GM12873 (cell line): ENCODE measurements around the gene PROX1.

Source experiments
- TF ChIP-seq, protein P1 (sequence below): IDR thresholded peaks from 2 replicates; pipeline ENCODE4 v1.5.1; 2012; ENCODE audit warnings: low read depth, mild to moderate bottlenecking, moderate library complexity, low read length, control low read depth; ENCODE audit not compliant: insufficient read depth; ENCODE audit errors: missing control alignments

Gene PROX1

DNA sequence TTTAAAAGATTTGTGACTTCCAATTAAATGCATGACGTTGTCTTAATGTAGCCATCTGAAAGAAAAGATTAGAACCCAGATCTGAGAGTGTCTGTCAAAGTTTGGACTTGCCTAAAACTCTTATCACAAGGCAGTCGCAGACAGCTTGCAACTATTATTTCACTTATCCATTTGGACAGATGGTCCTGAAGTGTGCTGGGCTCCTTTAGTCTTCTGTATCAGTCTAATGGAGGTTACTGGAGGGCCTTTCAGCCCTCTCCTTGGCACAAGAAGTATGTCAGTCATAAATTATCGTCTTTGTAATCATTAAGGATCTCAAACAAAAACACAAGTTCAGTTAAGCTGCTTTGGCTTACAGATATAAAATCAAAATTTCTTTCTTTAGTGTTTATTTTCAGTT, 15.5 kb downstream of the PROX1 start:
- TF ChIP-seq, protein P1, sequence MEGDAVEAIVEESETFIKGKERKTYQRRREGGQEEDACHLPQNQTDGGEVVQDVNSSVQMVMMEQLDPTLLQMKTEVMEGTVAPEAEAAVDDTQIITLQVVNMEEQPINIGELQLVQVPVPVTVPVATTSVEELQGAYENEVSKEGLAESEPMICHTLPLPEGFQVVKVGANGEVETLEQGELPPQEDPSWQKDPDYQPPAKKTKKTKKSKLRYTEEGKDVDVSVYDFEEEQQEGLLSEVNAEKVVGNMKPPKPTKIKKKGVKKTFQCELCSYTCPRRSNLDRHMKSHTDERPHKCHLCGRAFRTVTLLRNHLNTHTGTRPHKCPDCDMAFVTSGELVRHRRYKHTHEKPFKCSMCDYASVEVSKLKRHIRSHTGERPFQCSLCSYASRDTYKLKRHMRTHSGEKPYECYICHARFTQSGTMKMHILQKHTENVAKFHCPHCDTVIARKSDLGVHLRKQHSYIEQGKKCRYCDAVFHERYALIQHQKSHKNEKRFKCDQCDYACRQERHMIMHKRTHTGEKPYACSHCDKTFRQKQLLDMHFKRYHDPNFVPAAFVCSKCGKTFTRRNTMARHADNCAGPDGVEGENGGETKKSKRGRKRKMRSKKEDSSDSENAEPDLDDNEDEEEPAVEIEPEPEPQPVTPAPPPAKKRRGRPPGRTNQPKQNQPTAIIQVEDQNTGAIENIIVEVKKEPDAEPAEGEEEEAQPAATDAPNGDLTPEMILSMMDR: no peak

DNA sequence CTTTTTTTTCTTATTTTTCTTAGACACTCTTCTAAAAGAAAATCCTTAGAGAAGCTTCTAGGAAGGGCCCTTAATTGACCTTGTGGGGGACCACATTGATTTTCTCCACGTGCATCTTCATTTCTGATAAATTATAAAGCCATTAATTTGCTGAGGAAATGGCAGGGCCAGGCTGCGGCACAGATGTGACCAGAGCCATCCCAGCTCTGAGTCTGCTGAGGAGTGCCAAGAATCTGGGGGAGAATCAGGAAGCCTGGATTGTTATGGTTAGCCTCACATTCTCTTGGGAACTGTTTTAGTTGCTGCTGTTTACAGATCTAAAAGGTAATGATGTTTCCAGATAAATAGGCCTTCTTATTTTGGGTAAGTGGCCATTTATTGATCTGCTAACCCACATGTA, 16.2 kb downstream of the PROX1 start:
- TF ChIP-seq, protein P1: no peak

GRCh38 chr1:214004795-214005194, 17.0 kb downstream of the PROX1 start:
- TF ChIP-seq, protein P1: no peak

- TF ChIP-seq, protein P1: no peak
Measured at GRCh38 chr1:214005708-214006107, 17.9 kb downstream of the PROX1 start.

GRCh38 chr1:214006845-214007244, 19.1 kb downstream of the PROX1 start:
- TF ChIP-seq, protein P1: no peak

DNA sequence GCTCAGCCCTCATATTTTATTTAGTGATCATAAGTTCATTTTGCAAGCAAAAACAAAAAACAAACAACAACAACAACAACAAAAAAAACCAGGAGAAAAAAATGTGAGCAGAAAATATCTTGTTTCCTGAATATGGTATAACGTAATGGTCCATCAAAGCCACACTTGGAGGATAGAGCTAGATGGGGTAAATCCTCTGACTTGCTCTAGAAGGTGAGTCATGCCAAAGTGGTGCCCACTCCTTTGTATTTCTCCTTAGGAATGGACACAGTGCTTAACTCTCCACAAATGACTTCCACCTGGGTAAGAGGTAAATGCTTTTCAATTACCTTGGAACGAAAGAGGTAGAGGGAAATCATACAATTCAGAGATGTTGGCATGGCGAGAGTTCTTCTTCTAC, 20.6 kb downstream of the PROX1 start:
- TF ChIP-seq, protein P1: no peak

GRCh38 chr1:214008791-214009422, 21.1 kb downstream of the PROX1 start:
- TF ChIP-seq, protein P1: no peak
